GM18907 (cell line): Measurements from ENCODE around the gene PCSK7.

Experiments used
- ATAC-seq: cut with Tn5 transposase; IDR thresholded peaks from one replicate; pipeline ENCODE4 v1.9.1; 2021; ENCODE audit warnings: mild to moderate bottlenecking, moderate library complexity; ENCODE audit not compliant: unreplicated experiment

The PCSK7 gene

DNA sequence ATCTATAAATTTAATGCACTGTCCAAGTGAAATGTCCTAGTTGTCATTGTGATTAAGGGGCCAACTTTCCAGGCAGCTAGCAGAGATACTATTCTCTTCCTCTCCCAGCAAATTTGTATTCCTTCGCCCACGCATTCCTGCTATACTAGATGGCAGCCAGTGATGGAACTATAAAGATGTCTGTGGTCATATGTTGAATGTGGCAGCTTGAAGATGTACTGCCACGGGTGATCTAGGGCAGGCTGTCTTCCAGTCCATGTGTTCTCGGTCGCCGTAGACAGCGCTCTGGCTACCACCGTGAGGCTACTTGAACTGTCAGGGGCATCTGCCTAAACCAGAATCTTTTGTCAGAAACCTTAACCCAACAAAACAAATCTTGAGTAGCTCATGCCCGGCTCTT lies 61.7 kb downstream of the PCSK7 start:
- ATAC-seq, result no peak

DNA sequence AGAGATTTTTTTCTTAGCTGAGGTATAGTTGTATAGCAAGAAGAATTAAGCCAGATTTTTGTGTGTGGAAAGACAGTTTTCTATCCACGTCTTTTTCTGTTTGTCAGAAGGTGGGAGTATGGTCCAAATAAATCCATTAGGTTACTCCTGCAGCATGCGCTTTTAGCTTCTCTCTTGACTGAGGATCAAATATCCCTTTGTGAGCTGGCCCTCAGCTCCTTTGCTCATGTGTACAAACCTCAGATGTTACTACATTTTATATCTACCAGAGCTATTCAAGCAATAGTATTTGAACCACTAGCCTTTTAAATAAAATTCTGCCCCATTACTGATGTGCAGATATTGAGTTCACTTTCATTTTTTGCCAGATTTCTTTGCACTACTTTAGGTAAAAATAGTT lies 62.1 kb downstream of the PCSK7 start:
- no peak for ATAC-seq

DNA sequence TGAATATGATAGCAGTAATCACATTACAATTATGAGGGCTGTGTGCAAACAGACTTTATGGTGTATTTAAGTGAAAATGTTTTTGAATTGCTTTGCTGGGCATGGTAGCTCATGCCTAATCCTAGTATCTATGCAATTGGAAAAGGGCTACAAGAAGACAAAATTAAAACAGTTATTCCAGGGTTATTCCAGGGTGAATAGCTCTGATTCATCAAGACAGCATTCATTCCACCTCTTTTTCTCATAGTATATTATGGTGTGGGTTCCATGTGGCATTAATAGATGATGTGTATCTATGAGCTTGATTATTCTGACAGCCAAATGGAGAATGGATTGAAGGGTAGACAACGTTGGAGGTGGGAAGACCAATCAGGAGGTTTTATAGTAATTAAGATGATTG lies 65.4 kb downstream of the PCSK7 start:
- ATAC-seq, result no peak

DNA sequence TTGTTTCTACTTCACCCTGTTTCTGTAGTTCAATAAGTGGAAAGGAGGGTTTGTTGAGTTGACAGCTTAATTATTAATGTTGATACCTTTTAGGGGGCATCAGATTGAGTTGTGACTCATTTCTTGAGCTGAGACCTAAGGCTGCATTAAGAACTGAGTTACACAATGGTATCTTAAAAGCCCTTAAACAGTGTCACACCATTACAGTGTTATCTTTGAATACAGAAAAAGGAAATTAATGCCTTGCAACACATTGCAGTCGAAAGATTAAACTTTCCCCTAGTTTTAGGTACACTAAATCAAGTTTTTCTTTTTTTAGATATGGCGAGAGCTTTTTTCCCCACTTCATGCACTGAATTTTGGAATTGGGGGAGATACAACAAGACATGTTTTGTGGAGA lies 71.0 kb downstream of the PCSK7 start:
- no peak for ATAC-seq

DNA sequence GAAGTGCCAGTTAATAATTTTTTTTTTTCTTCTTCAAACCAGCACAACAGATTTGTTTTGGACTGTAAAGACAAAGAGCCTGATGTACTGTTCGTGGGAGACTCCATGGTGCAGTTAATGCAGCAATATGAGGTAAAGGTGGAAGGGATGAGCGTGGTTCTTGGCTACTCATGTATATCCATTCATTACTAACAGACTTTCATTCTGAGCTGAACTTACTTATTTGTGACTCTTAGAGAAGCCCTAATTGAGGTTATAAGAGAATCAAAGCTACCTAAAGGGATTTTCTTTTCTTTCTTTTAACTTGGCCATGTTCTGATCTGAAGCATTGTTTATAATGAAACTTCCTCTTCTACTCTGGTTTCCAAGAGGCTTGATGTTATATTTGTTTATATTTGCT lies 72.0 kb downstream of the PCSK7 start:
- no peak for ATAC-seq

DNA sequence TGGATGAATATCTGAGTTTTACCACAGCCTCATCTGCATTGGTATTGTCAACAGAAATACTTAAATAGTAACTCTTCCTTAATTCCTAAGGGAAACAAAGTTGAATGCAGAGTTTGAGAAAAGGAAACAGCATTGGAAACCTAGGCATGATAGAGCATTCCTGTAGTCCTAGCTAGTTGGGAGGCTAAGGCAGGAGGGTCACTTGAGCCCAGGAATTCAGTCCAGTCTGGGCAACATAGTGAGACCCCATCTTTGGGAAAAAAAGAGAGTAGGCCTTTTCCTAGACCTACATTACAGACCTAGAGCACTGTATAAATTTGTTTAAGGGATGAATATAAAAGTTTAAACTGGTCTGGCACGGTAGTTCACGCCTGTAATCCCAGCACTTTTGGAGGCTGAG lies 74.4 kb downstream of the PCSK7 start:
- ATAC-seq, result no peak

DNA sequence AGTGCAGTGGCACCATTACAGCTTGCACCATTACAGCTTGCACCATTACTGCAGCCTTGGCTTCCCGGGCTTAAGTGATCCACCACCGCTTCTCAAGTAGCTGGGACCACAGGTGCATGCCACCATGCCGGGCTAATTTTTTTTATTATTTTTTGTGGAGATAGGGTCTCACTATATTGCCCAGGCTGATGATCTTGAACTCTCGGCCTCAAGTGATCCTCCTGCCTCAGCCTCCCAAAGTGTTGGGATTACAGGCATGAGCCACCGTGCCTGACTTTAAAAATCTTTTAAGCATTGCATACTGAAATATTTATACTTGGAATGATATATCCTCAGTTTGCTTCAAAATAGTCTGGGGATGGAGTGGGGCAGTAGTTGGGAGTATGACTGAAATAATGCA lies 77.4 kb downstream of the PCSK7 start:
- ATAC-seq, result no peak
